Endothelial cell (in vitro differentiated cells): ENCODE data around the gene ACOXL. TPM values are rescaled to one million over a fixed set of nuclear protein-coding genes. Genes with fewer than 3 reads are reported as not detected.

ENCODE experiments used
- DNase-seq: peaks from one replicate; pipeline ENCODE4 v3.0.0; 2021; ENCODE audit warnings: low spot score
- H3K27ac Mint-ChIP-seq: one replicate; pipeline ENCODE4 v1.8.0; 2021; ENCODE audit warnings: mixed read lengths, inconsistent platforms; ENCODE audit not compliant: unreplicated experiment
- H3K27me3 Mint-ChIP-seq: one replicate; pipeline ENCODE4 v1.8.0; 2021; ENCODE audit warnings: mild to moderate bottlenecking, moderate library complexity, mixed read lengths, inconsistent platforms; ENCODE audit not compliant: unreplicated experiment
- H3K36me3 Mint-ChIP-seq: one replicate; pipeline ENCODE4 v1.8.0; 2021; ENCODE audit warnings: mild to moderate bottlenecking, low read depth, mixed read lengths, inconsistent platforms; ENCODE audit not compliant: unreplicated experiment
- H3K4me1 Mint-ChIP-seq: one replicate; pipeline ENCODE4 v1.8.0; 2021; ENCODE audit warnings: mild to moderate bottlenecking, mixed read lengths, inconsistent platforms; ENCODE audit not compliant: unreplicated experiment
- H3K4me3 Mint-ChIP-seq: one replicate; pipeline ENCODE4 v1.8.0; 2021; ENCODE audit warnings: mild to moderate bottlenecking, mixed read lengths, inconsistent platforms; ENCODE audit not compliant: unreplicated experiment
- H3K9me3 Mint-ChIP-seq: one replicate; pipeline ENCODE4 v1.8.0; 2021; ENCODE audit warnings: mixed read lengths, inconsistent platforms; ENCODE audit not compliant: unreplicated experiment
- CTCF ChIP-seq: fragments of 200-600 bp; sonication (generic); IDR thresholded peaks from one replicate; pipeline ENCODE4 v1.5.0; 2021; ENCODE audit warnings: antibody characterized with exemption; ENCODE audit not compliant: unreplicated experiment
- total RNA-seq: library from RNA; stranded (reverse); fragmentation: NEBNext Ultra II Directional; extraction: Animal tissue kit (Norgen Biotek cat#: 25700); gene quantifications from one replicate; pipeline ENCODE4 v1.2.1, GENCODE V29; 2021; ENCODE audit not compliant: unreplicated experiment

Gene ACOXL
- total RNA-seq, 1 donor from 2014 or later, result 0.44 TPM

GRCh38 chr2:110838657-110839384 lies 106.4 kb downstream of the ACOXL start:
- no peak for TF ChIP-seq CTCF
- Mint-ChIP-seq H3K27me3 (peaks cover 5% of the 10 kb centered on the region), H3K27ac (no peak overlapping the region), H3K9me3 (no peaks in the 10 kb centered on the region), H3K4me3 (no peak overlapping the region), H3K36me3 (no peaks in the 10 kb centered on the region), H3K4me1 (peaks cover 4% of the 10 kb centered on the region)
- DNase-seq, result no peak

- Mint-ChIP-seq H3K4me3 (no peak overlapping the region), H3K27me3 (peaks cover 5% of the 10 kb centered on the region), H3K36me3 (no peaks in the 10 kb centered on the region), H3K4me1 (peaks cover 4% of the 10 kb centered on the region), H3K27ac (no peak overlapping the region), H3K9me3 (no peaks in the 10 kb centered on the region)
- DNase-seq, result no peak
- no peak for TF ChIP-seq CTCF
Observed at GRCh38 chr2:110840508-110840907, 108.1 kb downstream of the ACOXL start.

GRCh38 chr2:110842048-110842447 lies 109.7 kb downstream of the ACOXL start:
- DNase-seq, result no peak
- Mint-ChIP-seq H3K36me3 (no peaks in the 10 kb centered on the region), H3K27me3 (peaks cover 5% of the 10 kb centered on the region), H3K4me3 (no peak overlapping the region), H3K4me1 (peaks cover 4% of the 10 kb centered on the region), H3K9me3 (no peaks in the 10 kb centered on the region), H3K27ac (no peak overlapping the region)
- no peak for TF ChIP-seq CTCF

DNA sequence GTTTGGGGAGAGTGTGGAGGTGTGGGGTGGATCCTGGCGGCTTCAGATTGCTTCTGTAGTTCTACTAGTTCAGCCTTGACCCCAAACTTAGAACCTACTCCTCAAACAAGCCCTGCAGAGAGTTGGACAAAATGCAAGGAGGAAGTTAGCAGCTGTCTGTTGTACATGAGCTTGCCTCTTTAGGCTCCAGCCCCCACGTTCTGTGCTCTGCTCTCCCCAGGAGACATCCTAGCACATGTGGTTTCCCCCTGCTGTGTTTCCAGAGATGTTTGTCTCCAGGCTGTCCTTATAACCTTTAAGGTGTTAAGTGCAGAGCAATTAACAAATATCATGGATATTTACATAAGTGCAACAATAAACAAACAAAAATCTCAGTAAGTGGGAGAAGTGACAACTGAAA lies 111.1 kb downstream of the ACOXL start:
- H3K27me3 Mint-ChIP-seq, result peaks cover 2% of the 10 kb centered on the region
- H3K4me3 Mint-ChIP-seq, result no peak overlapping the region
- DNase-seq, result no peak
- H3K27ac Mint-ChIP-seq, result no peak overlapping the region
- H3K4me1 Mint-ChIP-seq, result peaks cover under 1% of the 10 kb centered on the region
- no peaks in the 10 kb centered on the region for H3K9me3 Mint-ChIP-seq
- no peak for TF ChIP-seq CTCF
- no peaks in the 10 kb centered on the region for H3K36me3 Mint-ChIP-seq

GRCh38 chr2:110843959-110844510 lies 111.7 kb downstream of the ACOXL start:
- TF ChIP-seq CTCF, result no peak
- Mint-ChIP-seq H3K36me3 (no peaks in the 10 kb centered on the region), H3K4me1 (peaks cover 5% of the 10 kb centered on the region), H3K4me3 (no peak overlapping the region), H3K27me3 (peaks cover 2% of the 10 kb centered on the region), H3K9me3 (no peaks in the 10 kb centered on the region), H3K27ac (no peak overlapping the region)
- DNase-seq, result no peak
